ENCODE data around the gene PSMA2.

DNA sequence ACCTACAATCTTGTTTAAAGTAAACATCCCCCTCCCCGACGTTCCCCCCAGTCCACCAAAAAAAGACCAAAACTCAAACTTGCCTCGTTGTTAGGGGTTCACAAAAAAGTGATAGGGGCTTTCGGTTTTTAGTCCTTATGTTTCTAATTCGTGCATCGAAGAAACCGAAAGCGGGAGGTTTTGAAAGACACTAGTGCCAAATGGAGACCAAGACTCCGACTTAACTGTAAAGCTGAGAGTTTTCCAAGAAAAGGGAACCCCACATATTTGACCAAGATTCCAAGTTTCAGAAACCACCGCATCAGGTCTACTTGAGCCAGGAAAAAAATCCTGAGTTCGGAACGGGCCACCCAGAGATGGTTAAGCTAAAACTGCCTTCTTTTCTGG is 534 bp downstream of the PSMA2 start:
- TF ChIP-seq, protein P1, sequence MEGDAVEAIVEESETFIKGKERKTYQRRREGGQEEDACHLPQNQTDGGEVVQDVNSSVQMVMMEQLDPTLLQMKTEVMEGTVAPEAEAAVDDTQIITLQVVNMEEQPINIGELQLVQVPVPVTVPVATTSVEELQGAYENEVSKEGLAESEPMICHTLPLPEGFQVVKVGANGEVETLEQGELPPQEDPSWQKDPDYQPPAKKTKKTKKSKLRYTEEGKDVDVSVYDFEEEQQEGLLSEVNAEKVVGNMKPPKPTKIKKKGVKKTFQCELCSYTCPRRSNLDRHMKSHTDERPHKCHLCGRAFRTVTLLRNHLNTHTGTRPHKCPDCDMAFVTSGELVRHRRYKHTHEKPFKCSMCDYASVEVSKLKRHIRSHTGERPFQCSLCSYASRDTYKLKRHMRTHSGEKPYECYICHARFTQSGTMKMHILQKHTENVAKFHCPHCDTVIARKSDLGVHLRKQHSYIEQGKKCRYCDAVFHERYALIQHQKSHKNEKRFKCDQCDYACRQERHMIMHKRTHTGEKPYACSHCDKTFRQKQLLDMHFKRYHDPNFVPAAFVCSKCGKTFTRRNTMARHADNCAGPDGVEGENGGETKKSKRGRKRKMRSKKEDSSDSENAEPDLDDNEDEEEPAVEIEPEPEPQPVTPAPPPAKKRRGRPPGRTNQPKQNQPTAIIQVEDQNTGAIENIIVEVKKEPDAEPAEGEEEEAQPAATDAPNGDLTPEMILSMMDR (IDR thresholded peaks at IDR 0.05; ENCODE audit: borderline replicate concordance, extremely low read depth, low read length, poor library complexity, severe bottlenecking), result no peak
- no peak for TF ChIP-seq EZH2 (IDR thresholded peaks at IDR 0.05; ENCODE audit: borderline replicate concordance, low read depth, low read length, severe bottlenecking)
